IPS-18a (cell line): ENCODE data around the gene CTRL.

Experiments
- H3K27ac ChIP-seq: one replicate; pipeline ENCODE4 v1.5.1; 2013; ENCODE audit warnings: low read length
- H3K27me3 ChIP-seq: one replicate; pipeline ENCODE4 v1.6.1; 2013; ENCODE audit warnings: mild to moderate bottlenecking, low read length; ENCODE audit not compliant: control insufficient read depth, insufficient read depth
- H3K36me3 ChIP-seq: one replicate; pipeline ENCODE4 v1.6.1; 2013; ENCODE audit warnings: low read depth, low read length; ENCODE audit not compliant: control insufficient read depth
- H3K4me1 ChIP-seq: one replicate; pipeline ENCODE4 v1.6.1; 2013; ENCODE audit warnings: low read depth, low read length; ENCODE audit not compliant: control insufficient read depth
- H3K4me3 ChIP-seq: one replicate; pipeline ENCODE4 v1.5.1; 2013; ENCODE audit warnings: low read length
- H3K9ac ChIP-seq: one replicate; pipeline ENCODE4 v1.6.1; 2013; ENCODE audit warnings: mild to moderate bottlenecking, low read length, moderate library complexity
- H3K9me3 ChIP-seq: one replicate; pipeline ENCODE4 v1.6.1; 2013; ENCODE audit warnings: low read depth, low read length; ENCODE audit not compliant: control insufficient read depth

Gene CTRL

DNA sequence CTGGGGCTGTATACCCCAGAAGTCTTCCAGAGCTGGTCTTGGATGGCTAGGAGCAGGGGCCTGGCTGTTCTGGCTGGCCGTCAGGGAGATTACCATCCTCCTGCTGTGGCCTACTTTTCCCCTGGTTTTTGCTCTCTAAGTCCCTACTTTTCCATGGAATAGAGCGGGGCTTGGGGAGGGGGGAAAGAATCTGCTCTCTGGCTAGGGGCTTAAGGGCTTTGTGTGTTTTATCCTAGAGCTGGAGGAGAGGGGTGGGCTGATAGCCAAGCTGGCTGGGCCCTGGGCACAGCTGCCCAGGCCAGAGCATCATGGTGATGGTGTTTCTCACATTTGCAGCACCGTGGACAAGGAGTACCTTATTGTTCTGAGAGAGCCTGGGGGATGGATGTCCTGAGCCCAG is 43.3 kb downstream of the CTRL start:
- H3K4me1 ChIP-seq = peaks cover 11% of the 10 kb centered on the region
- peaks cover under 1% of the 10 kb centered on the region for H3K36me3 ChIP-seq
- no peak overlapping the region for H3K27ac ChIP-seq

DNA sequence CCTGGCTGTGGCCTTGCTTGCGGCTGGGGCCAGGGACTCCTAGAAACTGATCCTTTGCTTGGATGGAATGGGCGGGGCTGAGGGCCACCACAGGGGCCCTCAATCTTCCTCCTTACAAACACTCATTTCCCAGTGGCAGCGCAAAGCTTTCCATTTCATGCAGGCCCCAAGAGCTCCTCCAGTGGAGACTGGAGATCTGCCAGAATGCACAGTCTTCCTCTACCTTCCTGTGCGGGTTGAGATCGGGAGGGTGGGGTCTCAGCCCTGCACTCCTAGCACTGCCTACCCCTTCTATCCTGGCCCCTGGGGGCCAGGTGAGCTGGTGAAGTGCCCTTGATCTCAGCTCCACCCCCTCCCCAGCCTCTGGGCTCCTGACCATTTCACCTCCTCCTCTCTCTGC is 45.3 kb downstream of the CTRL start:
- Histone ChIP-seq H3K27ac (no peak overlapping the region), H3K4me1 (peaks cover 7% of the 10 kb centered on the region), H3K27me3 (no peaks in the 10 kb centered on the region), H3K4me3 (no peak overlapping the region), H3K36me3 (peaks cover 20% of the 10 kb centered on the region), H3K9ac (no peak overlapping the region), H3K9me3 (no peaks in the 10 kb centered on the region)

More for the DNA sequence above, 43.3 kb downstream of the CTRL start:
- no peak overlapping the region for H3K9ac ChIP-seq
- H3K27me3 ChIP-seq = no peaks in the 10 kb centered on the region
- no peaks in the 10 kb centered on the region for H3K9me3 ChIP-seq
- H3K4me3 ChIP-seq = no peak overlapping the region

DNA sequence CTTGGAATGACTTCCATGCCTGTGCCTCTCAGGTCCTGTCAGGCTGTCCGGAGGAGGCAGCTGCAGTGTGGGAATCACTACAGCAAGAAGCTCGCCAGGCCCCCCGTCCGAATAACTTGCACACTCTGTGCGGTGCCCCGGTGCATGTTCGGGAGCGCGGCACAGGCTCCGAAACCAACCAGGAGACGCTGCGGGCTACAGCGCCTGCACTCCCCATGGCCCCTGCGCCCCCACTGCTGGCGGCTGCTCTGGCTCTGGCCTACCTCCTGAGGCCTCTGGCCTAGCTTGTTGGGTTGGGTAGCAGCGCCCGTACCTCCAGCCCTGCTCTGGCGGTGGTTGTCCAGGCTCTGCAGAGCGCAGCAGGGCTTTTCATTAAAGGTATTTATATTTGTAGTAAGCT is 45.7 kb downstream of the CTRL start:
- Histone ChIP-seq H3K4me1 (peaks cover 7% of the 10 kb centered on the region), H3K4me3 (no peak overlapping the region), H3K9ac (no peak overlapping the region), H3K27ac (no peak overlapping the region), H3K36me3 (peaks cover 24% of the 10 kb centered on the region), H3K27me3 (no peaks in the 10 kb centered on the region), H3K9me3 (no peaks in the 10 kb centered on the region)

DNA sequence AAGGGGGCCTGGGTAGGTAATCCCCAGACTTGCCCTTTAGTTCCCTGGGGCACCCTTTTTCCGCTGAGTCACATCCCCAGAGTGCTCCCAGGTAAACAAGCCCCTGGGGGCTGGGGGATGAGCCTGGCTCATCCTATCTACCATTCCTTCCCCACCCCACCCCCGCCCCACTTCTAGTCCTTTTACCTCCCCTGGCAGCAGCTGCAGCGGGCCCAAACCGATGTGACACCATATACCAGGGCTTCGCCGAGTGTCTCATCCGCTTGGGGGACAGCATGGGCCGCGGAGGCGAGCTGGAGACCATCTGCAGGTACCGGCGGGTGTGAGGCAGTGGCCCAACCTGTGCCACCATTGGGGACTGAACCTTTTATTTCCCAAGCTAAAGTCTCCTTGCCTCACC is 46.1 kb downstream of the CTRL start:
- H3K9ac ChIP-seq = no peak overlapping the region
- no peak overlapping the region for H3K4me3 ChIP-seq
- H3K4me1 ChIP-seq = peaks cover 7% of the 10 kb centered on the region
- H3K9me3 ChIP-seq = no peaks in the 10 kb centered on the region
- peaks cover 28% of the 10 kb centered on the region for H3K36me3 ChIP-seq
- no peak overlapping the region for H3K27ac ChIP-seq
- H3K27me3 ChIP-seq = no peaks in the 10 kb centered on the region

DNA sequence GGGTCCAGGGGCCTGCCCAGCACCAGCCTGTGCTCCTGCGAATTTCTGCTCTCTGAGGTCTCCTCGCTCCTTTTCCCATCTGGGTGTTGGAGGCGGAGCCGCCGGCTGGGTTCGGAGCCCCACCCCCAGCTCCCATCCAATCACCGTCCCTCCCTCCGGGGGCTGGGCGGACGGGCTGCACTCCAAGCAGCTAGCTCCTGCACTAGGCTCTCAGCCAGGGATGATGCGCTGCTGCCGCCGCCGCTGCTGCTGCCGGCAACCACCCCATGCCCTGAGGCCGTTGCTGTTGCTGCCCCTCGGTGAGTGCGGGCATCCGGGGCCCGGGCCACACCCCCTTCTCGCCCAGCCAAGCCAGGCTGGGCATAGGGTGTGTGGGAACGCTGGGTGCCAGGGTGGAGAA is 47.0 kb downstream of the CTRL start, which contains the start of gene NRN1L:
Gene NRN1L (plus strand): TSS at position 202 of the 400 bp plus-strand sequence. CDS start 19 bp downstream, at position 221.
- Histone ChIP-seq H3K9ac (peak within 1 kb of the TSS; percentile 16), H3K27ac (no peak within 1 kb of the TSS), H3K4me1 (peaks cover 7% of the 10 kb centered on the region), H3K4me3 (peak within 1 kb of the TSS; percentile 46), H3K9me3 (no peaks in the 10 kb centered on the region), H3K36me3 (peaks cover 34% of the 10 kb centered on the region), H3K27me3 (no peaks in the 10 kb centered on the region)

DNA sequence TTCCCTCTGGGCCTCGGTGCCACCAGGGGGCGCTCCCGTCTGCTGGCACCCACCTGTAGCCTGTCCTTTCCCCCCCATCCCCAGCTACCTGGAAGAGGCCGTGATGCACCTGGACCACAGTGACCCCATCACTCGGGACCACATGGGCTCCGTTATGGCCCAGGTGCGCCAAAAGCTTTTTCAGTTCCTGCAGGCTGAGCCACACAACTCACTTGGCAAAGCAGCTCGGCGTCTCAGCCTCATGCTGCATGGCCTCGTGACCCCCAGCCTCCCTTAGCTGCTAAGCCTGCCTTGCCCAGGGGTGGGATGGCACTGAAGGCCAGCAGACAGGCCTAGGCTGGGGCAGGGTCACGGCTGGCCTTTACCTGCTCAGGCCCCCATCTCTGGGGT is 47.8 kb downstream of the CTRL start:
- Histone ChIP-seq H3K4me3 (no peak overlapping the region), H3K27ac (no peak overlapping the region), H3K27me3 (no peaks in the 10 kb centered on the region), H3K4me1 (peaks cover 7% of the 10 kb centered on the region), H3K9ac (no peak overlapping the region), H3K9me3 (no peaks in the 10 kb centered on the region), H3K36me3 (peaks cover 42% of the 10 kb centered on the region)

DNA sequence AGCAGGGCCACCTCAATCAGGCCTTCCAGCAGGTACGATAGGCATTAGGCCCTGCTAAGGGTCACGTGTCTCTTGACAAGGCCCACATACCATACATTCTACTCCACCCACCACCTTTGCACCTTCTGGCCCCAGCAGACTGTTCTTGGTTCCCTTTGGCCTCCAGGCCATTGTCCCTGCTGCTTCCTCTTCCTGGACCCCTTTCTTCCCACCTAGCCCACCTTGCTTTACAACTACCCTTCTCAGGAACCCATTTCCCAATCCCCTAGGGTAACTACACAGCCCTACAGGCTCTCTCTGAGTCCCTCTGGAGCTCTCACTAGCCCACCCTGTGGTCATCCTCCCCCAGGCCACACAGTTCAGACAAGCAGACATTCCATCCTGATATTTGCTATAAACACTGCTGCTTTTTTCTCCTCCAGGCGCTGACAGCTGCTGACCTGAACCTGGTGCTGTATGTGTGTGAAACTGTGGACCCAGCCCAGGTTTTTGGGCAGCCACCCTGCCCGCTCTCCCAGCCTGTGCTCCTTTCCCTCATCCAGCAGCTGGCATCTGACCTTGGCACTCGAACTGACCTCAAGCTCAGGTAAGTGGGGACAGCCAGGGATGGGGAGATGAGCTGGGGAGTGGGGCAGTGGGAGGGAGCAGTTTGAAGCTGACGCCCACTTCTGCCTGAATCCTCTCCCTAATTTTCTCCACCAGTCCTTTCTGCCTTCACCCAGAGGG is 48.4 kb downstream of the CTRL start:
- no peaks in the 10 kb centered on the region for H3K27me3 ChIP-seq
- peaks cover 7% of the 10 kb centered on the region for H3K4me1 ChIP-seq
- H3K9me3 ChIP-seq = no peaks in the 10 kb centered on the region
- no peak overlapping the region for H3K4me3 ChIP-seq
- no peak overlapping the region for H3K27ac ChIP-seq
- H3K9ac ChIP-seq = no peak overlapping the region
- peaks cover 48% of the 10 kb centered on the region for H3K36me3 ChIP-seq

DNA sequence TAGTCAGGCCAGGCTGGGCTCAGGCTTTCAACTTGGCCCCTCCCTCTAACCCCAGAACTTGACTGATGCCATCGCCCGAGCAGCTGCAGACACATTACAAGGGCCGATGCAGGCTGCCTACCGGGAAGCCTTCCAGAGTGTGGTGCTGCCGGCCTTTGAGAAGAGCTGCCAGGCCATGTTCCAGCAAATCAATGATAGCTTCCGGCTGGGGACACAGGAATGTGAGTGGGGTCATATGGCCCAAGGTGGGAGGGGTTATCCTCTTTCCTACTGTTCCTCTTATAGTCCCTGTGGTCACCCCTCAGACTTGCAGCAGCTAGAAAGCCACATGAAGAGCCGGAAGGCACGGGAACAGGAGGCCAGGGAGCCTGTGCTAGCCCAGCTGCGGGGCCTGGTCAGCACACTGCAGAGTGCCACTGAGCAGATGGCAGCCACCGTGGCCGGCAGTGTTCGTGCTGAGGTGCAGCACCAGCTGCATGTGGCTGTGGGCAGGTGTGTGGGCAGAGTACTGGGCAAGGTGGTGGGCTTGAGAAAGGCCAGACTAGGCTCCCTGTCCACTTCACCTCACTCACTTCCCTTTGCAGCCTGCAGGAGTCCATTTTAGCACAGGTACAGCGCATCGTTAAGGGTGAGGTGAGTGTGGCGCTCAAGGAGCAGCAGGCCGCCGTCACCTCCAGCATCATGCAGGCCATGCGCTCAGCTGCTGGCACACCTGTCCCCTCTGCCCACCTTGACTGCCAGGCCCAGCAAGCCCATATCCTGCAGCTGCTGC is 49.1 kb downstream of the CTRL start:
- Histone ChIP-seq H3K4me1 (peaks cover 7% of the 10 kb centered on the region), H3K27me3 (no peaks in the 10 kb centered on the region), H3K36me3 (peaks cover 55% of the 10 kb centered on the region), H3K4me3 (no peak overlapping the region), H3K9ac (no peak overlapping the region), H3K9me3 (no peaks in the 10 kb centered on the region), H3K27ac (no peak overlapping the region)

DNA sequence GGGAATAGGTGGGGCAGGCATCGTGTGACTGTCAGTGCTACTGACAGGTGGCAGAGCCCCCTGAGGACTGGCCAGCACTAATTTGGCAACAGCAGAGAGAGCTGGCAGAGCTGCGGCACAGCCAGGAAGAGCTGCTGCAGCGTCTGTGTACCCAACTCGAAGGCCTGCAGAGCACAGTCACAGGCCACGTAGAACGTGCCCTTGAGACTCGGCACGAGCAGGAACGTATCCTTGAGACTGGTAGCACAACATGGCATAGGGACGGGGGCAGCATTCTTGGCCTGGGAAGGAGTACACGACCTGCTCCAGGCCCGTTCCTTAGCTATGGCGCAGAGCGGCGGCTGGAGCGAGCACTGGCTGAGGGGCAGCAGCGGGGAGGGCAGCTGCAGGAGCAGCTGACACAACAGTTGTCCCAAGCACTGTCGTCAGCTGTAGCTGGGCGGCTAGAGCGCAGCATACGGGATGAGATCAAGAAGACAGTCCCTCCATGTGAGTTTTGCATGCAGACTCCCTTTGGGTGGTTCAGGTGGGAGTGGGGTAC is 50.0 kb downstream of the CTRL start:
- Histone ChIP-seq H3K27me3 (no peaks in the 10 kb centered on the region), H3K9me3 (no peaks in the 10 kb centered on the region), H3K4me1 (peaks cover 7% of the 10 kb centered on the region), H3K4me3 (no peak overlapping the region), H3K36me3 (peaks cover 62% of the 10 kb centered on the region), H3K9ac (no peak overlapping the region), H3K27ac (no peak overlapping the region)

DNA sequence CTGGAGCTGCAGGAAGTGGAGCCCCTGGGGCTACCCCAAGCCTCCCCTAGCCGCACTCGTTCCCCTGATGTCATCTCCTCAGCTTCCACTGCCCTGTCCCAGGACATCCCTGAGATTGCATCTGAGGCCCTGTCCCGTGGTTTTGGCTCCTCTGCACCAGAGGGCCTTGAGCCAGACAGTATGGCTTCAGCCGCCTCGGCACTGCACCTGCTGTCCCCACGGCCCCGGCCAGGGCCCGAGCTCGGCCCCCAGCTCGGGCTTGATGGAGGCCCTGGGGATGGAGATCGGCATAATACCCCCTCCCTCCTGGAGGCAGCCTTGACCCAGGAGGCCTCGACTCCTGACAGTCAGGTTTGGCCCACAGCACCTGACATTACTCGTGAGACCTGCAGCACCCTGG is 51.1 kb downstream of the CTRL start:
- Histone ChIP-seq H3K27ac (no peak overlapping the region), H3K4me3 (no peak overlapping the region), H3K27me3 (no peaks in the 10 kb centered on the region), H3K9ac (no peak overlapping the region), H3K4me1 (peaks cover 7% of the 10 kb centered on the region), H3K9me3 (no peaks in the 10 kb centered on the region), H3K36me3 (peaks cover 62% of the 10 kb centered on the region)

DNA sequence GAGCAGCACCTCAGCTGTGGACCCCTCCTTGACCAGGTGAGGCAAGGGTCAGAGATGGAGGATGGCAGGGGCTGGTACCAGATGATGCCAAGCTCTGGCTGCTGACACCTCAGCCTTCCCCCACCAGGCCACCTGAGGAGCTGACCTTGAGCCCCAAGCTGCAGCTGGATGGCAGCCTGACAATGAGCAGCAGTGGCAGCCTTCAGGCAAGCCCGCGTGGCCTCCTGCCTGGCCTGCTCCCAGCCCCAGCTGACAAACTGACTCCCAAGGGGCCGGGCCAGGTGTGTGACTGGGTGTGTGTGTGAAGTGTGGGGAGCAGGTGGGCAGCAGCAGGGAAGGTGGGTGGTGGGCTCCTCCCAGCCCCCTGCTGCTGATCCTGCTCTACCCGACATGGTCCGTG is 51.7 kb downstream of the CTRL start:
- Histone ChIP-seq H3K4me1 (peaks cover 5% of the 10 kb centered on the region), H3K9me3 (no peaks in the 10 kb centered on the region), H3K27me3 (no peaks in the 10 kb centered on the region), H3K4me3 (no peak overlapping the region), H3K36me3 (peaks cover 62% of the 10 kb centered on the region), H3K27ac (no peak overlapping the region), H3K9ac (no peak overlapping the region)
